Natural killer cell (primary cell): ENCODE measurements around the gene CLEC16A. TPM values are rescaled to one million over a fixed set of nuclear protein-coding genes. Genes with fewer than 3 reads are reported as not detected.

Source experiments
- ATAC-seq, 3 donors: fragments of 150-1000 bp in 2 of 3; fragments of 200-7000 bp in 1 of 3; cut with Tn5 transposase; 1 replicate in 1 of 3; 2 replicates in 2 of 3; pipeline ENCODE4 v1.10.0; 2021; ENCODE audit warnings: mild to moderate bottlenecking in 2 of 3, moderate library complexity in 2 of 3
- DNase-seq, 2 donors: peaks; one replicate each; pipeline versions ENCODE4 v3.0.0 to v3.0.0-alpha.2; 2013 to 2021; ENCODE audit warnings: mixed read lengths in 1 of 2
- H3K27ac ChIP-seq: one replicate; pipeline ENCODE4 v1.5.1; 2013; ENCODE audit warnings: mild to moderate bottlenecking, low read length
- H3K27me3 ChIP-seq: one replicate; pipeline ENCODE4 v1.6.1; 2013; ENCODE audit warnings: low read length; ENCODE audit not compliant: control insufficient read depth, insufficient read depth
- H3K36me3 ChIP-seq: one replicate; pipeline ENCODE4 v1.6.1; 2013; ENCODE audit warnings: low read length; ENCODE audit not compliant: control insufficient read depth, insufficient read depth
- H3K4me1 ChIP-seq: one replicate; pipeline ENCODE4 v1.6.1; 2013; ENCODE audit warnings: low read length; ENCODE audit not compliant: control insufficient read depth, insufficient read depth
- H3K4me3 ChIP-seq: one replicate; pipeline ENCODE4 v1.5.1; 2013; ENCODE audit warnings: low read length
- H3K9me3 ChIP-seq: one replicate; pipeline ENCODE4 v1.6.1; 2013; ENCODE audit warnings: low read length; ENCODE audit not compliant: control insufficient read depth, insufficient read depth
- H3K27ac Mint-ChIP-seq, 2 donors: one replicate each; pipeline ENCODE4 v1.8.0; 2022; ENCODE audit warnings: mild to moderate bottlenecking in 2 of 2, mixed read lengths in 2 of 2, moderate library complexity in 1 of 2
- H3K27me3 Mint-ChIP-seq, 2 donors: one replicate each; pipeline ENCODE4 v1.8.0; 2022; ENCODE audit warnings: low read depth in 2 of 2, mixed read lengths in 2 of 2
- H3K36me3 Mint-ChIP-seq: one replicate; pipeline ENCODE4 v1.8.0; 2022; ENCODE audit warnings: mixed read lengths
- H3K4me1 Mint-ChIP-seq, 2 donors: one replicate each; pipeline ENCODE4 v1.8.0; 2022; ENCODE audit warnings: mixed read lengths in 2 of 2
- H3K4me3 Mint-ChIP-seq: one replicate; pipeline ENCODE4 v1.8.0; 2022; ENCODE audit warnings: mild to moderate bottlenecking, moderate library complexity, mixed read lengths
- H3K9me3 Mint-ChIP-seq, 2 donors: one replicate each; pipeline ENCODE4 v1.8.0; 2022; ENCODE audit warnings: mixed read lengths in 2 of 2
- CTCF ChIP-seq: fragments of 200-600 bp; IDR thresholded peaks from one replicate; pipeline ENCODE4 v1.8.0; 2022; ENCODE audit warnings: antibody characterized with exemption
- WGBS: methylation state at CpG from one replicate; pipeline ENCODE4 v1.1.7; 2013; ENCODE audit warnings: missing lambda C conversion rate; ENCODE audit not compliant: insufficient coverage; 5-methylcytosine and 5-hydroxymethylcytosine counted together
- intact Hi-C: fragments of 100-400 bp; cut with micrococcal nuclease; formaldehyde crosslinking; loops from one replicate; pipeline ENCODE4 v1.14.2; 2022
- total RNA-seq, 4 donors: library from RNA; stranded (reverse); fragments of 120-200 nt in 1 of 4; gene quantifications; one replicate each; pipeline versions ENCODE4 v1.2.3 to v1.2.4, GENCODE V29; 2013 to 2022

The CLEC16A gene
- total RNA-seq, 3 donors from 2014 or later (not counting 1 experiment from before 2014, with no cell fraction given): 35.9 to 50.5 (median 37.4) TPM

- 76% methylated on average over 4 of the region's 4 CpGs for WGBS
- Histone ChIP-seq H3K27me3 (no peaks in the 10 kb centered on the region), H3K36me3 (peaks cover 26% of the 10 kb centered on the region), H3K4me3 (no peak overlapping the region), H3K27ac (no peak overlapping the region), H3K4me1 (no peaks in the 10 kb centered on the region), H3K9me3 (no peaks in the 10 kb centered on the region)
- Mint-ChIP-seq H3K36me3 (no peaks in the 10 kb centered on the region), H3K4me1 (no peaks in the 10 kb centered on the region), H3K27me3 (no peaks in the 10 kb centered on the region), H3K27ac (no peak overlapping the region), H3K9me3 (no peaks in the 10 kb centered on the region), H3K4me3 (no peak overlapping the region)
- TF ChIP-seq CTCF: no peak
- DNase-seq: no peak
- no peak for ATAC-seq
- intact Hi-C loops: loop anchor here (2.0 kb wide), 1 partner anchor 385 kb away; no protein-coding TSS in a partner anchor
Observed at GRCh38 chr16:10972108-10972818, 27.9 kb downstream of the CLEC16A start.

- no peaks in the 10 kb centered on the region for H3K4me1 Mint-ChIP-seq
- no peaks in the 10 kb centered on the region for H3K36me3 Mint-ChIP-seq
- no peak overlapping the region for H3K4me3 ChIP-seq
- DNase-seq (no peak), ATAC-seq (no peak)
- 91% methylated on average over 12 of the region's 12 CpGs for WGBS
- H3K4me3 Mint-ChIP-seq: no peak overlapping the region
- no peaks in the 10 kb centered on the region for H3K27me3 Mint-ChIP-seq
- TF ChIP-seq CTCF: no peak
- H3K4me1 ChIP-seq: no peaks in the 10 kb centered on the region
- H3K27me3 ChIP-seq: no peaks in the 10 kb centered on the region
- H3K27ac ChIP-seq: no peak overlapping the region
- no peak overlapping the region for H3K27ac Mint-ChIP-seq
- H3K9me3 Mint-ChIP-seq: no peaks in the 10 kb centered on the region
- H3K9me3 ChIP-seq: no peaks in the 10 kb centered on the region
- intact Hi-C loops: loop anchor here (2.0 kb wide), 1 partner anchor 384 kb away; no protein-coding TSS in a partner anchor
- peaks cover 29% of the 10 kb centered on the region for H3K36me3 ChIP-seq
Observed at GRCh38 chr16:10972819-10973464, 28.6 kb downstream of the CLEC16A start.

GRCh38 chr16:10976634-10977033, 32.3 kb downstream of the CLEC16A start:
- Histone ChIP-seq H3K27me3 (no peaks in the 10 kb centered on the region), H3K4me3 (no peak overlapping the region), H3K9me3 (no peaks in the 10 kb centered on the region), H3K4me1 (no peaks in the 10 kb centered on the region), H3K27ac (no peak overlapping the region), H3K36me3 (peaks cover 32% of the 10 kb centered on the region)
- no peak overlapping the region for H3K27ac Mint-ChIP-seq
- no peaks in the 10 kb centered on the region for H3K4me1 Mint-ChIP-seq
- H3K36me3 Mint-ChIP-seq: no peaks in the 10 kb centered on the region
- no peak for ATAC-seq
- H3K27me3 Mint-ChIP-seq: no peaks in the 10 kb centered on the region
- no peak for TF ChIP-seq CTCF
- intact Hi-C loops: no loop called here
- no peak for DNase-seq
- 92% methylated on average over 3 of the region's 3 CpGs for WGBS
- H3K4me3 Mint-ChIP-seq: no peak overlapping the region
- H3K9me3 Mint-ChIP-seq: no peaks in the 10 kb centered on the region
